ENCODE data around the gene CYP3A7.
"Not testable (repeated sequence)": the region's sequence is repeated elsewhere in the genome, so short reads cannot be mapped to it uniquely, and the experiment has no call there.

CYP3A7 gene

GRCh38 chr7:99693100-99693426 is 41.9 kb downstream of the CYP3A7 start:
- H3K27ac ChIP-seq (ENCODE audit: low read depth, low read length) = no peak overlapping the region
- peaks cover 12% of the 10 kb centered on the region for H3K27me3 ChIP-seq (ENCODE audit: control insufficient read depth, low read length)
- no peaks in the 10 kb centered on the region for H4K20me1 ChIP-seq (ENCODE audit: control insufficient read depth, insufficient read depth, low read depth, low read length)
- no peak overlapping the region for H3K4me3 ChIP-seq (ENCODE audit: low read length)
- H3K9me3 ChIP-seq (ENCODE audit: control insufficient read depth, insufficient read depth, low read length) = no peaks in the 10 kb centered on the region
- no peak overlapping the region for H3K4me2 ChIP-seq (ENCODE audit: low read length)
- H3F3A ChIP-seq (ENCODE audit: control insufficient read depth, insufficient read depth) = no peaks in the 10 kb centered on the region
- no peaks in the 10 kb centered on the region for H3K4me1 ChIP-seq (ENCODE audit: control insufficient read depth, low read length)
- H3K36me3 ChIP-seq (ENCODE audit: control insufficient read depth, low read length) = no peaks in the 10 kb centered on the region
- TF ChIP-seq EZH2phosphoT487 (IDR thresholded peaks at IDR 0.05; ENCODE audit: borderline replicate concordance, low read length) = no peak
- no peak for TF ChIP-seq CTCF (IDR thresholded peaks at IDR 0.05; ENCODE audit: low read depth, low read length, poor library complexity, severe bottlenecking)
- no peaks in the 10 kb centered on the region for H3K79me2 ChIP-seq (ENCODE audit: control insufficient read depth, low read length)
- no peaks in the 10 kb centered on the region for H3K9me2 ChIP-seq (replicated peaks; ENCODE audit: control insufficient read depth, low read length)

GRCh38 chr7:99692563-99692962 is 42.4 kb downstream of the CYP3A7 start:
- not testable (repeated sequence) for H3K27ac ChIP-seq (ENCODE audit: low read depth, low read length); H3K9me2 ChIP-seq (replicated peaks; ENCODE audit: control insufficient read depth, low read length); H4K20me1 ChIP-seq (ENCODE audit: control insufficient read depth, insufficient read depth, low read depth, low read length); H3K4me2 ChIP-seq (ENCODE audit: low read length); H3K4me1 ChIP-seq (ENCODE audit: control insufficient read depth, low read length); H3K79me2 ChIP-seq (ENCODE audit: control insufficient read depth, low read length); H3K4me3 ChIP-seq (ENCODE audit: low read length); H3K36me3 ChIP-seq (ENCODE audit: control insufficient read depth, low read length); H3K9me3 ChIP-seq (ENCODE audit: control insufficient read depth, insufficient read depth, low read length); H3F3A ChIP-seq (ENCODE audit: control insufficient read depth, insufficient read depth)
- peaks cover 12% of the 10 kb centered on the region for H3K27me3 ChIP-seq (ENCODE audit: control insufficient read depth, low read length)

DNA sequence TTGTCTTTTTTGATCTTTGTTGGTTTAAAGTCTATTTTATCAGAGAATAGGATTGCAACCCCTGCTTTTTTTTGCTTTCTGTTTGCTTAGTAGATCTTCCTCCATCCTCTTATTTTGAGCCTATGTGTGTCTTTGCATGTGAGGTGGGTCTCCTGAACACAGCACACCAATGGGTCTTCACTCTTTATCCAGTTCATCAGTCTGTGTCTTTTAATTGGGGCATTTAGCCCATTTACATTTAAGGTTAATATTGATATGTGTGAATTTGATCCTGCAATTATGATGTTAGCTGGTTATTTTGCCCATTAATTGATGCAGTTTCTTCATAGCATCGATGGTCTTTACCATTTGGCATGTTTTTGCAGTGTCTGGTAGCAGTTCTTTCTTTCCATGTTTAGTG is 43.3 kb downstream of the CYP3A7 start:
- H3K27me3 ChIP-seq (ENCODE audit: control insufficient read depth, low read length); H3K4me1 ChIP-seq (ENCODE audit: control insufficient read depth, low read length); H3K27ac ChIP-seq (ENCODE audit: low read depth, low read length); H3K79me2 ChIP-seq (ENCODE audit: control insufficient read depth, low read length); H3K9me2 ChIP-seq (replicated peaks; ENCODE audit: control insufficient read depth, low read length); H3K4me3 ChIP-seq (ENCODE audit: low read length); H4K20me1 ChIP-seq (ENCODE audit: control insufficient read depth, insufficient read depth, low read depth, low read length); H3K9me3 ChIP-seq (ENCODE audit: control insufficient read depth, insufficient read depth, low read length); H3K4me2 ChIP-seq (ENCODE audit: low read length); H3F3A ChIP-seq (ENCODE audit: control insufficient read depth, insufficient read depth); H3K36me3 ChIP-seq (ENCODE audit: control insufficient read depth, low read length): not testable (repeated sequence)

DNA sequence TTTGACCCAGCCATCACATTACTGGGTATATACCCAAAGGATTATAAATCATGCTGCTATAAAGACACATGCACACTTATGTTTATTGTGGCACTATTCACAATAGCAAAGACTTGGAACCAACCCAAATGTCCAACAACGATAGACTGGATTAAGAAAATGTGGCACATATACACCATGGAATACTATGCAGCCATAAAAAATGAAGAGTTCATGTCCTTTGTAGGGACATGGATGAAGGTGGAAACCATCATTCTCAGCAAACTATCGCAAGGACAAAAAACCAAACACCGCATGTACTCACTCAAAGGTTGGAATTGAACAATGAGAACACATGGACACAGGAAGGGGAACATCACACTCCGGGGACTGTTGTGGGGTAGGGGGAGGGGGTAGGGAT is 44.1 kb downstream of the CYP3A7 start:
- H3K27me3 ChIP-seq (ENCODE audit: control insufficient read depth, low read length); H3K4me1 ChIP-seq (ENCODE audit: control insufficient read depth, low read length); H3K9me2 ChIP-seq (replicated peaks; ENCODE audit: control insufficient read depth, low read length); H3K36me3 ChIP-seq (ENCODE audit: control insufficient read depth, low read length); H3K79me2 ChIP-seq (ENCODE audit: control insufficient read depth, low read length); H3K27ac ChIP-seq (ENCODE audit: low read depth, low read length); H3K9me3 ChIP-seq (ENCODE audit: control insufficient read depth, insufficient read depth, low read length); H3K4me3 ChIP-seq (ENCODE audit: low read length); H3K4me2 ChIP-seq (ENCODE audit: low read length); H3F3A ChIP-seq (ENCODE audit: control insufficient read depth, insufficient read depth); H4K20me1 ChIP-seq (ENCODE audit: control insufficient read depth, insufficient read depth, low read depth, low read length): not testable (repeated sequence)

DNA sequence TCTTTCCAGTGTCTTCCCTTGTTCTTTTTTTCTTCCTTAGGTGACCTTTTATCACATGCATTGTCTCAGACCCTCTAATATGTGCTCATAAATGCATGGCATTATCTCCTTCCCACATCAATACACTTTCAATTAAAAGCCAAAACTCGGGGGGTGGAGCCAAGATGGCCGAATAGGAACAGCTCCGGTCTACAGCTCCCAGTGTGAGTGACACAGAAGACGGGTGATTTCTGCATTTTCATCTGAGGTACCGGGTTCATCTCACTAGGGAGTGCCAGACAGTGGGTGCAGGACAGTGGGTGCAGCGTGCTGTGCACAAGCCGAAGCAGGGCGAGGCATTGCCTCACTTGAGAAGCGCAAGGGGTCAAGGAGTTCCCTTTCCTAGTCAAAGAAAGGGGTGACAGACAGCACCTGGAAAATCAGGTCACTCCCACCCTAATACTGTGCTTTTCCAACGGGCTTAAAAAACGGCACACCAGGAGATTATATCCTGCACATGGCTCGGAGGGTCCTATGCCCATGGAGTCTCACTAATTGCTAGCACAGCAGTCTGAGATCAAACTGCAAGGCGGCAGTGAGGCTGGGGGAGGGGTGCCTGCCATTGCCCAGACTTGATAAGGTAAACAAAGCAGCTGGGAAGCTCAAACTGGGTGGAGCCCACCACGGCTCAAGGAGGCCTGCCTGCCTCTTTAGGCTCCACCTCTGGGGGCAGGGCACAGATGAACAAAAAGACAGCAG is 49.0 kb downstream of the CYP3A7 start:
- not testable (repeated sequence) for H3K79me2 ChIP-seq (ENCODE audit: control insufficient read depth, low read length); H3K9me2 ChIP-seq (replicated peaks; ENCODE audit: control insufficient read depth, low read length); H3K4me2 ChIP-seq (ENCODE audit: low read length); H3K4me1 ChIP-seq (ENCODE audit: control insufficient read depth, low read length); H3F3A ChIP-seq (ENCODE audit: control insufficient read depth, insufficient read depth); H3K27ac ChIP-seq (ENCODE audit: low read depth, low read length); H3K36me3 ChIP-seq (ENCODE audit: control insufficient read depth, low read length); H3K4me3 ChIP-seq (ENCODE audit: low read length); H3K27me3 ChIP-seq (ENCODE audit: control insufficient read depth, low read length); H4K20me1 ChIP-seq (ENCODE audit: control insufficient read depth, insufficient read depth, low read depth, low read length); H3K9me3 ChIP-seq (ENCODE audit: control insufficient read depth, insufficient read depth, low read length)

Measured in DOHH2 (cell line).